GM18526 (cell line): ENCODE data around the gene VKORC1L1.

Source experiments
- POLR2A ChIP-seq: IDR thresholded peaks from 3 replicates; pipeline ENCODE4 v1.6.1; 2011; ENCODE audit not compliant: insufficient read length; ENCODE audit errors: extremely low read depth

Gene VKORC1L1

GRCh38 chr7:65924193-65924592, 51.3 kb downstream of the VKORC1L1 start:
- no peak for TF ChIP-seq POLR2A

- TF ChIP-seq POLR2A = no peak
Measured at GRCh38 chr7:65925040-65925439, 52.2 kb downstream of the VKORC1L1 start.

GRCh38 chr7:65926588-65926987, 53.7 kb downstream of the VKORC1L1 start:
- no peak for TF ChIP-seq POLR2A

GRCh38 chr7:65927489-65928448, 54.9 kb downstream of the VKORC1L1 start:
- TF ChIP-seq POLR2A = no peak

- no peak for TF ChIP-seq POLR2A
Measured at GRCh38 chr7:65931685-65932084, 58.8 kb downstream of the VKORC1L1 start.

- TF ChIP-seq POLR2A = no peak
Measured at GRCh38 chr7:65937296-65937695, 64.4 kb downstream of the VKORC1L1 start.

- no peak for TF ChIP-seq POLR2A
Measured at GRCh38 chr7:65938336-65938895, 65.5 kb downstream of the VKORC1L1 start.

GRCh38 chr7:65946904-65947303, 74.0 kb downstream of the VKORC1L1 start:
- no peak for TF ChIP-seq POLR2A

GRCh38 chr7:65951837-65952578, 79.1 kb downstream of the VKORC1L1 start:
- no peak for TF ChIP-seq POLR2A

GRCh38 chr7:65953001-65953720, 80.3 kb downstream of the VKORC1L1 start:
- TF ChIP-seq POLR2A = no peak

- TF ChIP-seq POLR2A = no peak
Measured at GRCh38 chr7:65953890-65954450, 81.1 kb downstream of the VKORC1L1 start.

GRCh38 chr7:65955718-65956117, 82.8 kb downstream of the VKORC1L1 start:
- no peak for TF ChIP-seq POLR2A

GRCh38 chr7:65960351-65961074, 87.6 kb downstream of the VKORC1L1 start:
- no peak for TF ChIP-seq POLR2A

GRCh38 chr7:65962033-65962432, 89.2 kb downstream of the VKORC1L1 start:
- TF ChIP-seq POLR2A = no peak

GRCh38 chr7:65966146-65966545, 93.3 kb downstream of the VKORC1L1 start:
- TF ChIP-seq POLR2A = no peak
